ENCODE data around the gene HSPE1. TPM values are rescaled to one million over a fixed set of nuclear protein-coding genes. Genes with fewer than 3 reads are reported as not detected.

The HSPE1 gene
- total RNA-seq, 1 experiment from 2014 or later: 372 TPM

DNA sequence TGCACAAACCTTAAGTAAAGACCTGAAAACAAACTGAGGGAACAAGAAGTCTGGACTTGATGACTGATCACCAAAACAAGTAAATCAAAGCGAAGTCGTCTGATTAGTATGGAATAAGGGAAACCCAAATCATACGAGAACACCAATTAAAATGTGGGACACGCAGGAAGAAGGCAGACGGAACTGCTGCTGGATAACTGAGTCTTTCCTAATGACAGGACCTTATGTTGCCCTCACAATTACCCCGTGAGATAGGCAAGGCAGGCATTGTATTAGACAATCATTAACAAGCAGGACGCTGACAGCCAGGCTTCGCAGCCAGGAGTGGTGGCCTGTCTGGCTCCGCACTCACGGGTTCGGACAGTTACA, 47.4 kb upstream of the HSPE1 start (continued):
- TF ChIP-seq, protein P1, sequence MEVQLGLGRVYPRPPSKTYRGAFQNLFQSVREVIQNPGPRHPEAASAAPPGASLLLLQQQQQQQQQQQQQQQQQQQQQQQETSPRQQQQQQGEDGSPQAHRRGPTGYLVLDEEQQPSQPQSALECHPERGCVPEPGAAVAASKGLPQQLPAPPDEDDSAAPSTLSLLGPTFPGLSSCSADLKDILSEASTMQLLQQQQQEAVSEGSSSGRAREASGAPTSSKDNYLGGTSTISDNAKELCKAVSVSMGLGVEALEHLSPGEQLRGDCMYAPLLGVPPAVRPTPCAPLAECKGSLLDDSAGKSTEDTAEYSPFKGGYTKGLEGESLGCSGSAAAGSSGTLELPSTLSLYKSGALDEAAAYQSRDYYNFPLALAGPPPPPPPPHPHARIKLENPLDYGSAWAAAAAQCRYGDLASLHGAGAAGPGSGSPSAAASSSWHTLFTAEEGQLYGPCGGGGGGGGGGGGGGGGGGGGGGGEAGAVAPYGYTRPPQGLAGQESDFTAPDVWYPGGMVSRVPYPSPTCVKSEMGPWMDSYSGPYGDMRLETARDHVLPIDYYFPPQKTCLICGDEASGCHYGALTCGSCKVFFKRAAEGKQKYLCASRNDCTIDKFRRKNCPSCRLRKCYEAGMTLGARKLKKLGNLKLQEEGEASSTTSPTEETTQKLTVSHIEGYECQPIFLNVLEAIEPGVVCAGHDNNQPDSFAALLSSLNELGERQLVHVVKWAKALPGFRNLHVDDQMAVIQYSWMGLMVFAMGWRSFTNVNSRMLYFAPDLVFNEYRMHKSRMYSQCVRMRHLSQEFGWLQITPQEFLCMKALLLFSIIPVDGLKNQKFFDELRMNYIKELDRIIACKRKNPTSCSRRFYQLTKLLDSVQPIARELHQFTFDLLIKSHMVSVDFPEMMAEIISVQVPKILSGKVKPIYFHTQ (CRISPR knock-in tag; IDR thresholded peaks at IDR 0.05): no peak
- TF ChIP-seq, protein P2, sequence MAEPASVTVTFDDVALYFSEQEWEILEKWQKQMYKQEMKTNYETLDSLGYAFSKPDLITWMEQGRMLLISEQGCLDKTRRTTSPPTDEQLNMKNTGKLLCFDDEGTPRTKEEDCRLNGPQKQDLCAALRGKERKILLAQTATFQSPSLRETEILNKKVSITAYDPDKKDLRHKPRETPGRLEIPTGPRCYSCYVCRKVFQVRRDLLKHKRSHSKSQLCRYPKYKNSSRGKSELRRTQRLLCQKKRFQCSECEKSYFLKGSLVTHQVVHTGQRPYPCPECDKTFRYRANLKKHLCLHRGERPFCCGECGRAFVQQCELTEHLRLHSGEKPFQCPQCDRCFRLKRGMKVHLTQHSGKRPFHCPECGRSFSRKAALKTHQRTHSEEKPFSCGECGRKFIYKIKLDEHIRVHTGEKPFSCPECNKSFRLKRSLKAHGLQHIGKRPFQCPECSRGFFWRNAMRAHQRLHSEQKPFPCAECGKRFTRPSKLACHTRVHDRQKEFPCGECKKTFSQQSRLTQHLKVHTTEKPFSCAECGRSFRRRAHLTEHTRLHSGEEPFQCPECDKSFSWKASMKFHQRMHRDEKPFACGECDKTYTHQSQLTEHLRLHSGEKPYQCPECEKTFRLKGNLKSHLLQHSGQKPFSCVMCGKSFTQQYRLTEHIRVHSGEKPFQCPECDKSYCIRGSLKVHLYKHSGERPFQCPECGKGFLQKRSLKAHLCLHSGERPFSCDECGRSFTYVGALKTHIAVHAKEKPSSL (CRISPR knock-in tag; conservative IDR thresholded peaks at IDR 0.05): no peak
- TF ChIP-seq SMAD3 (CRISPR knock-in tag; IDR thresholded peaks at IDR 0.05; ENCODE audit: borderline replicate concordance): 0 out of 2 replicates have a peak, but pooled peaks have one; percentile 48
- TF ChIP-seq, protein P3, sequence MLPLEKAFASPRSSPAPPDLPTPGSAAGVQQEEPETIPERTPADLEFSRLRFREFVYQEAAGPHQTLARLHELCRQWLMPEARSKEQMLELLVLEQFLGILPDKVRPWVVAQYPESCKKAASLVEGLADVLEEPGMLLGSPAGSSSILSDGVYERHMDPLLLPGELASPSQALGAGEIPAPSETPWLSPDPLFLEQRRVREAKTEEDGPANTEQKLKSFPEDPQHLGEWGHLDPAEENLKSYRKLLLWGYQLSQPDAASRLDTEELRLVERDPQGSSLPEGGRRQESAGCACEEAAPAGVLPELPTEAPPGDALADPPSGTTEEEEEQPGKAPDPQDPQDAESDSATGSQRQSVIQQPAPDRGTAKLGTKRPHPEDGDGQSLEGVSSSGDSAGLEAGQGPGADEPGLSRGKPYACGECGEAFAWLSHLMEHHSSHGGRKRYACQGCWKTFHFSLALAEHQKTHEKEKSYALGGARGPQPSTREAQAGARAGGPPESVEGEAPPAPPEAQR (CRISPR knock-in tag; IDR thresholded peaks at IDR 0.05): no peak

DNA sequence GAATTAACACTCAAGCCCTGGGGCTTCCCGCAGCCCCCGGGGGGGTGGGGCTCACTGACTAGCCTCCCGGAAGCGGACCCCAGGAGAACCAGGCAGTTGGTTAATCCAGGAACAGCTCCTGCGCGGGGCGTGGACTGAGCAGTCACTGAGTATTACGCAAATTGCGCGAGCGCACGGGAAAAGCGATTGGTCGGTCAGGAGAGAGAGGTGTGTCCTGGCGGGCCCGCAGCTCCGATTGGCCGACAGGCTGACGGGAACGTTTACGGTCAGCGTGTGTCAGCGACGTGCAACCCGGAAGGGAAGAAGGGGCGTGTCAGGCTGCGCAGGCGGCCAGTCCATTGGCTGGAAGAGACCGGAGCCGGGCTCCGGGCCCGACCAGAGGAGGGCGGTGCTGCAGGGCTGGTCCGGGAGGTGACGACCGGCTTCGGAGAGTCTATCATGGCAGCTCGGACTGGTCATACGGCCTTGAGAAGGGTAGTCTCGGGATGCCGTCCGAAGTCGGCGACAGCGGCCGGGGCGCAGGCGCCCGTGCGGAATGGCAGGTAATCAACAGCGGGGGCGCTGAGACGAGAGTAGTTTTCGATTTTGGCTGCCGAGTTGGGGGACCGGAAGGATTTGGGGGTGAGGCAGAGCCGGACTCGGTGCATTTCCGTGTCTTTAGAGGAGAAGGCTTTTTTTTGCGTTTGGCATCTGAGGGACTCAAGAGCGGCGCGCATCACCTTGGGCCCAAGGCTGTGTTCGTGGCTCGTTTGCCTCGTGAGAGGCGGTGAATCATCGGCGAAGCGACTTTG, 46.9 kb upstream of the HSPE1 start, which contains the start of gene COQ10B:
TSS of gene COQ10B (plus strand) at position 430 of the 791 bp plus-strand sequence. CDS start at position 439, 9 bp downstream.
- CTCF ChIA-PET: interaction anchor here (0.5 to 1.0 kb wide), 5 partner anchors 9 to 289 kb away, joined by 3 to 5 read pairs (median 3); no protein-coding TSS in a partner anchor
- ATAC-seq (peak; percentile 94), DNase-seq (ENCODE audit: low spot score) (peak; percentile 99)
- Mint-ChIP-seq H3K4me1 (peaks cover 10% of the 10 kb centered on the region), H3K27me3 (ENCODE audit: low read depth) (no peaks in the 10 kb centered on the region; the same call in 1 of the 2 replicates), H3K4me3 (peak within 1 kb of the TSS; percentile 100), H3K9me3 (peaks cover 5% of the 10 kb centered on the region), H3K27ac (peak within 1 kb of the TSS; percentile 100), H3K36me3 (no peaks in the 10 kb centered on the region)
- POLR2A ChIA-PET: interaction anchor here (0.6 to 1.6 kb wide), 13 partner anchors 10 to 252 kb away, joined by 3 to 27 read pairs (median 4); partner anchors contain the start of genes HSPD1, HSPE1, MARS2 and MOB4
- TF ChIP-seq, protein P4, sequence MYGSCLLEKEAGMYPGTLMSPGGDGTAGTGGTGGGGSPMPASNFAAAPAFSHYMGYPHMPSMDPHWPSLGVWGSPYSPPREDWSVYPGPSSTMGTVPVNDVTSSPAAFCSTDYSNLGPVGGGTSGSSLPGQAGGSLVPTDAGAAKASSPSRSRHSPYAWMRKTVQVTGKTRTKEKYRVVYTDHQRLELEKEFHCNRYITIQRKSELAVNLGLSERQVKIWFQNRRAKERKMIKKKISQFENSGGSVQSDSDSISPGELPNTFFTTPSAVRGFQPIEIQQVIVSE (CRISPR knock-in tag; IDR thresholded peaks at IDR 0.05; ENCODE audit: borderline replicate concordance): no peak
- TF ChIP-seq, protein P5, sequence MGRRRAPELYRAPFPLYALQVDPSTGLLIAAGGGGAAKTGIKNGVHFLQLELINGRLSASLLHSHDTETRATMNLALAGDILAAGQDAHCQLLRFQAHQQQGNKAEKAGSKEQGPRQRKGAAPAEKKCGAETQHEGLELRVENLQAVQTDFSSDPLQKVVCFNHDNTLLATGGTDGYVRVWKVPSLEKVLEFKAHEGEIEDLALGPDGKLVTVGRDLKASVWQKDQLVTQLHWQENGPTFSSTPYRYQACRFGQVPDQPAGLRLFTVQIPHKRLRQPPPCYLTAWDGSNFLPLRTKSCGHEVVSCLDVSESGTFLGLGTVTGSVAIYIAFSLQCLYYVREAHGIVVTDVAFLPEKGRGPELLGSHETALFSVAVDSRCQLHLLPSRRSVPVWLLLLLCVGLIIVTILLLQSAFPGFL (CRISPR knock-in tag; IDR thresholded peaks at IDR 0.05; ENCODE audit: borderline replicate concordance): 0 out of 2 replicates have a peak, but pooled peaks have one; percentile 53
- TF ChIP-seq CREM (CRISPR knock-in tag; IDR thresholded peaks at IDR 0.05) (0 out of 2 replicates have a peak, but pooled peaks have one; percentile 56), MYBL2 (CRISPR knock-in tag; IDR thresholded peaks at IDR 0.05) (peak; percentile 51; the same call in 1 of the 2 replicates), GABPB1 (CRISPR knock-in tag; IDR thresholded peaks at IDR 0.05) (peak; percentile 71), E2F1 (CRISPR knock-in tag; IDR thresholded peaks at IDR 0.05) (0 out of 2 replicates have a peak, but pooled peaks have one; percentile 26), SMAD4 (CRISPR knock-in tag; IDR thresholded peaks at IDR 0.05) (no peak), NFYB (CRISPR knock-in tag; conservative IDR thresholded peaks at IDR 0.05; ENCODE audit: low read depth) (peak; percentile 85), FOXJ3 (CRISPR knock-in tag; IDR thresholded peaks at IDR 0.05; ENCODE audit: borderline replicate concordance) (no peak), ZNF232 (CRISPR knock-in tag; IDR thresholded peaks at IDR 0.05) (peak; percentile 85; the same call in 1 of the 2 replicates), TEAD4 (CRISPR knock-in tag; IDR thresholded peaks at IDR 0.05) (0 out of 2 replicates have a peak, but pooled peaks have one; percentile 20), ZNF396 (CRISPR knock-in tag; IDR thresholded peaks at IDR 0.05; ENCODE audit: borderline replicate concordance) (no peak), E2F5 (CRISPR knock-in tag; IDR thresholded peaks at IDR 0.05) (no peak; the same call in 1 of the 2 replicates), ESRRA (CRISPR knock-in tag; IDR thresholded peaks at IDR 0.05; ENCODE audit: borderline replicate concordance) (0 out of 2 replicates have a peak, but pooled peaks have one; percentile 24)
- TF ChIP-seq, protein P6, sequence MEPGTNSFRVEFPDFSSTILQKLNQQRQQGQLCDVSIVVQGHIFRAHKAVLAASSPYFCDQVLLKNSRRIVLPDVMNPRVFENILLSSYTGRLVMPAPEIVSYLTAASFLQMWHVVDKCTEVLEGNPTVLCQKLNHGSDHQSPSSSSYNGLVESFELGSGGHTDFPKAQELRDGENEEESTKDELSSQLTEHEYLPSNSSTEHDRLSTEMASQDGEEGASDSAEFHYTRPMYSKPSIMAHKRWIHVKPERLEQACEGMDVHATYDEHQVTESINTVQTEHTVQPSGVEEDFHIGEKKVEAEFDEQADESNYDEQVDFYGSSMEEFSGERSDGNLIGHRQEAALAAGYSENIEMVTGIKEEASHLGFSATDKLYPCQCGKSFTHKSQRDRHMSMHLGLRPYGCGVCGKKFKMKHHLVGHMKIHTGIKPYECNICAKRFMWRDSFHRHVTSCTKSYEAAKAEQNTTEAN (CRISPR knock-in tag; IDR thresholded peaks at IDR 0.05): 0 out of 2 replicates have a peak, but pooled peaks have one; percentile 36
- TF ChIP-seq, protein P7, sequence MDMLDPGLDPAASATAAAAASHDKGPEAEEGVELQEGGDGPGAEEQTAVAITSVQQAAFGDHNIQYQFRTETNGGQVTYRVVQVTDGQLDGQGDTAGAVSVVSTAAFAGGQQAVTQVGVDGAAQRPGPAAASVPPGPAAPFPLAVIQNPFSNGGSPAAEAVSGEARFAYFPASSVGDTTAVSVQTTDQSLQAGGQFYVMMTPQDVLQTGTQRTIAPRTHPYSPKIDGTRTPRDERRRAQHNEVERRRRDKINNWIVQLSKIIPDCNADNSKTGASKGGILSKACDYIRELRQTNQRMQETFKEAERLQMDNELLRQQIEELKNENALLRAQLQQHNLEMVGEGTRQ (CRISPR knock-in tag; IDR thresholded peaks at IDR 0.05): 0 out of 2 replicates have a peak, but pooled peaks have one; percentile 10
